ENCODE data around the gene C2orf68. TPM values are rescaled to one million over a fixed set of nuclear protein-coding genes. Genes with fewer than 3 reads are reported as not detected.
"Not testable (repeated sequence)": the region's sequence is repeated elsewhere in the genome, so short reads cannot be mapped to it uniquely, and the experiment has no call there.

Gene C2orf68
- total RNA-seq, 2 donors from 2014 or later, result 9.9 to 14.5 TPM

- Histone ChIP-seq H3K4me1 (peaks cover 59% of the 10 kb centered on the region), H3K4me3 (no peak overlapping the region), H3K27ac (peak overlapping the region in 3 of 4 donors; percentile 7 to 68 (median 15)), H3K9me3 (no peaks in the 10 kb centered on the region), H3K27me3 (no peaks in the 10 kb centered on the region), H3K36me3 (replicated peaks in 1 of 2; ENCODE audit: insufficient read depth in 1 of 2, low read depth in 2 of 2) (peaks cover 0 to 8% of the 10 kb centered on the region in 2 donors)
- WGBS, 2 donors, result 36 to 50% methylated on average over 5 to 6 of the region's 6 CpGs
- ATAC-seq (no peak), DNase-seq (no peak)
- intact Hi-C loops (cut with DNase I), result loop anchor here (10.0 kb wide), 1 partner anchor 50 kb away; no protein-coding TSS in a partner anchor
- no peak for TF ChIP-seq POLR2A (IDR thresholded peaks at IDR 0.05)
- TF ChIP-seq, protein P1, sequence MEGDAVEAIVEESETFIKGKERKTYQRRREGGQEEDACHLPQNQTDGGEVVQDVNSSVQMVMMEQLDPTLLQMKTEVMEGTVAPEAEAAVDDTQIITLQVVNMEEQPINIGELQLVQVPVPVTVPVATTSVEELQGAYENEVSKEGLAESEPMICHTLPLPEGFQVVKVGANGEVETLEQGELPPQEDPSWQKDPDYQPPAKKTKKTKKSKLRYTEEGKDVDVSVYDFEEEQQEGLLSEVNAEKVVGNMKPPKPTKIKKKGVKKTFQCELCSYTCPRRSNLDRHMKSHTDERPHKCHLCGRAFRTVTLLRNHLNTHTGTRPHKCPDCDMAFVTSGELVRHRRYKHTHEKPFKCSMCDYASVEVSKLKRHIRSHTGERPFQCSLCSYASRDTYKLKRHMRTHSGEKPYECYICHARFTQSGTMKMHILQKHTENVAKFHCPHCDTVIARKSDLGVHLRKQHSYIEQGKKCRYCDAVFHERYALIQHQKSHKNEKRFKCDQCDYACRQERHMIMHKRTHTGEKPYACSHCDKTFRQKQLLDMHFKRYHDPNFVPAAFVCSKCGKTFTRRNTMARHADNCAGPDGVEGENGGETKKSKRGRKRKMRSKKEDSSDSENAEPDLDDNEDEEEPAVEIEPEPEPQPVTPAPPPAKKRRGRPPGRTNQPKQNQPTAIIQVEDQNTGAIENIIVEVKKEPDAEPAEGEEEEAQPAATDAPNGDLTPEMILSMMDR (IDR thresholded peaks at IDR 0.05), result no peak
Observed at GRCh38 chr2:85604568-85605339, 7.1 kb downstream of the C2orf68 start.

GRCh38 chr2:85604133-85604444 lies 7.8 kb downstream of the C2orf68 start:
- not testable (repeated sequence) for ATAC-seq; H3K4me3 ChIP-seq; H3K27me3 ChIP-seq; H3K36me3 ChIP-seq (replicated peaks in 1 of 2; ENCODE audit: insufficient read depth in 1 of 2, low read depth in 2 of 2); DNase-seq; H3K9me3 ChIP-seq; H3K27ac ChIP-seq
- intact Hi-C loops (cut with DNase I), result loop anchor here (10.0 kb wide), 1 partner anchor 49 kb away; no protein-coding TSS in a partner anchor
- 70 to 74% methylated on average over 3 of the region's 3 CpGs for WGBS, 2 donors
- peaks cover 63% of the 10 kb centered on the region for H3K4me1 ChIP-seq

DNA sequence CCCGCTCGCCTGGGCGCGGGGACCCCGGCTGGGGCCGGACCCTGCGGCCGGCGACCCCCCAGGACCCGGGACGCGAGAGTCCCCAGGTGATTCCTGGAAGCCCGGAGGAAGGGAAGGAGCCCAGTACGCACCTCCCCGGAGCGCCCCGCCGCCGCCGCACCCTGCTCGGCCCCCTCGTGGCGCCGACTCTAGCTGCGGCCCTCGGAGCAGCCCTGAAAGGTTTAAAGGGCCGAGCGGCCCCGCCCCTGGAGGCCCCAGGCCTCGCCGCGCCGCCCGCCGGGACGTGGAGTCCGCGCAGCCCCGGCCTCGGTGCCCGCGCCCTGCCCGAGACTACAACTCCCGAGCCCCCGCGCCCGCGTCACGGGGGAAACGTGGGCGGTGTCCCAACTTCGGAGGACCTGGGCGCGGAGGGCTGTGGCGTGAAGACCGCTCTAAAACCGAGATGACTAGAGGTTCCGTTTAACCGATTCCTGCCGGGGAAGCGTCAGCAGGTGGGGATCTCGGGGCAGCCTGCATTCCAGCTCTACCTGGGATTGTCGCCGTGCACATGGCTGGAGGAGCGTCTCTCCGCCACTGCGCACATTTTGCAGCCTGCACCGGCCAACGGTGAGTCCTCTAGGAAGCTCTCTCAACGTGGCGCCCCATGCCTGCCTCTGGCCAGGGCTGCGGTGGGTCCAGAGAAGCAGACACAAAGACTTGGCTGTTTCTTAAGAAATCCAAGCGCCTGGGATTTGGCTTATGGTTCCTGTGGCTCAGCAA lies 9.2 kb downstream of the C2orf68 start, which contains the start of gene TMEM150A:
TMEM150A (minus strand) TSS at position 223 of the 759 bp plus-strand sequence. CDS start 750 bp downstream, outside the sequence.
- peaks cover 75% of the 10 kb centered on the region for H3K4me1 ChIP-seq

DNA sequence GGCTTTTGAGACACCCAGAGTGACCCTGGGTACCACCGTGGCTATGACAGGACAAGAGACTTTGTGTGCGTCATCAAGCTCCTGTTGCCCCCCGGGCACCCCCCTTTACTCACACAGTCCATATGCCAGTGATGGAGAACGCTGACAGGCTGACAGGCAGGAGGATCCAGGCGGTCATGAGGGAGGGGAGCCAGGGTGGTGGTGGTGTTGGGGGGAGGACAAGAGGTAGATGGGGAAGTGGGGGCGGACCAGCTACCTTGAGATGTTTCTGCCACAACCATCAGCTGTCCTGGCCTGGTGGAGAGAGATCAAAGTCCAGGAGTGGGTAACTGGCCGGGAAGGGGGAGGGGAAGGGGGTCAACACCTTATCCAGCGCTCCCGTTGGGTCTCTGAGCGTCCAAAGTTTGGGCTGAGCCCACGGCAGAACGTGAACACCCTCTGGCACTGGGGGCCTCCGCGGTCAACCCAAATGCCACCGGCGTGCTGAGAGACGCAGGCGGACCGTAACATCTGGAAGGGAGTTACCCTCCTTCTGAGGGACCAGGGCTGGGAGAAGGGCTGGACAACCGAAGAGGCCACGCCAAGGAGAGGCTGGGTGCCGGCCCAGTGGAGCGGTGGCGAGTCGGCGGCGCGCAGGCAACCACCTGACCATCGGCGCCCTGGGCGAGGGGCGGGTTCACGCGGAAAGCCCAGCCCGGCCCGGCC lies 9.9 kb downstream of the C2orf68 start:
- H3K27ac ChIP-seq, result peak overlapping the region; percentile 85 to 90 (median 88)
- DNase-seq (peak; percentile 77 to 82 (median 79)), ATAC-seq (peak; percentile 74)
- peaks cover 79% of the 10 kb centered on the region for H3K4me1 ChIP-seq
- peak overlapping the region; percentile 71 to 87 for H3K4me3 ChIP-seq
- peaks cover 0 to 3% of the 10 kb centered on the region in 2 donors for H3K36me3 ChIP-seq (replicated peaks in 1 of 2; ENCODE audit: insufficient read depth in 1 of 2, low read depth in 2 of 2)
- WGBS, 2 donors, result 0 to 3% methylated on average over 2 to 36 of the region's 36 CpGs
- no peaks in the 10 kb centered on the region for H3K9me3 ChIP-seq
- TF ChIP-seq, protein P1 (IDR thresholded peaks at IDR 0.05), result no peak
- no peak for TF ChIP-seq POLR2A (IDR thresholded peaks at IDR 0.05)
- intact Hi-C loops (cut with DNase I), result loop anchor here (10.0 kb wide), 1 partner anchor 47 kb away; no protein-coding TSS in a partner anchor
- no peaks in the 10 kb centered on the region for H3K27me3 ChIP-seq

More for the DNA sequence above, 9.2 kb downstream of the C2orf68 start, which contains the start of gene TMEM150A:
- peaks cover 0 to 5% of the 10 kb centered on the region in 2 donors for H3K36me3 ChIP-seq (replicated peaks in 1 of 2; ENCODE audit: insufficient read depth in 1 of 2, low read depth in 2 of 2)
- ATAC-seq, result peak; percentile 96
- intact Hi-C loops (cut with DNase I), result loop anchor here (10.0 kb wide), 1 partner anchor 48 kb away; no protein-coding TSS in a partner anchor
- DNase-seq, result peak; percentile 94 to 97 (median 96)
- peak within 1 kb of the TSS; percentile 71 to 87 for H3K4me3 ChIP-seq
- H3K9me3 ChIP-seq, result no peaks in the 10 kb centered on the region
- no peaks in the 10 kb centered on the region for H3K27me3 ChIP-seq
- WGBS, 2 donors, result 0% methylated on average over 14 to 63 of the region's 73 CpGs
- TF ChIP-seq, protein P1 (IDR thresholded peaks at IDR 0.05), result peak in 6 of 7 experiments; percentile 9 to 60 (median 36)
- TF ChIP-seq POLR2A (IDR thresholded peaks at IDR 0.05), result peak; percentile 78 to 96 (median 84)
- peak within 1 kb of the TSS; percentile 85 to 90 (median 88) for H3K27ac ChIP-seq
